Vagina (tissue), 2 donors: ENCODE measurements around the gene C19orf33.

Experiments
- CTCF ChIP-seq, 3 experiments: fragments of 450-650 bp in 2 of 3; fragments of 200-600 bp in 1 of 3; sonication (generic) in 1 of 3; IDR thresholded peaks; one replicate each; pipeline ENCODE4 v1.5.1; 2017 to 2019; ENCODE audit warnings: antibody characterized with exemption in 3 of 3, mild to moderate bottlenecking in 2 of 3, moderate library complexity in 2 of 3
- POLR2A ChIP-seq, 2 donors: fragments of 450-650 bp; IDR thresholded peaks; one replicate each; pipeline ENCODE4 v1.6.1; 2017; ENCODE audit warnings: antibody characterized with exemption in 2 of 2, mild to moderate bottlenecking in 2 of 2, moderate library complexity in 2 of 2
- POLR2AphosphoS5 ChIP-seq, 2 donors: sonication (generic); formaldehyde crosslinking; IDR thresholded peaks; one replicate each; pipeline ENCODE4 v1.9.0; 2017; ENCODE audit warnings: antibody characterized with exemption in 2 of 2, mild to moderate bottlenecking in 2 of 2, low read depth in 1 of 2; ENCODE audit not compliant: insufficient read depth in 1 of 2

- TF ChIP-seq CTCF (IDR thresholded peaks at IDR 0.05) (no peak), POLR2AphosphoS5 (IDR thresholded peaks at IDR 0.05; ENCODE audit: insufficient read depth in 1 of 2, low read depth in 1 of 2) (no peak), POLR2A (IDR thresholded peaks at IDR 0.05) (no peak)
These were observed 22.5 kb downstream of the C19orf33 start for GRCh38 chr19:38326591-38326990.
